GM12865 (cell line): ENCODE measurements around the gene CCNF.

Source experiments
- DNase-seq: peaks from one replicate; pipeline ENCODE4 v3.0.0; 2010; ENCODE audit warnings: low read depth
- H3K4me3 ChIP-seq: 2 replicates; pipeline ENCODE4 v1.5.1; 2011; ENCODE audit warnings: mild to moderate bottlenecking, low read depth, low read length, control low read depth
- TF ChIP-seq, protein P1 (sequence below): IDR thresholded peaks from 2 replicates; pipeline ENCODE4 v1.5.1; 2011; ENCODE audit warnings: low read length, control low read depth, low read depth, inconsistent platforms; ENCODE audit not compliant: insufficient read depth; ENCODE audit errors: missing control alignments

The CCNF gene

DNA sequence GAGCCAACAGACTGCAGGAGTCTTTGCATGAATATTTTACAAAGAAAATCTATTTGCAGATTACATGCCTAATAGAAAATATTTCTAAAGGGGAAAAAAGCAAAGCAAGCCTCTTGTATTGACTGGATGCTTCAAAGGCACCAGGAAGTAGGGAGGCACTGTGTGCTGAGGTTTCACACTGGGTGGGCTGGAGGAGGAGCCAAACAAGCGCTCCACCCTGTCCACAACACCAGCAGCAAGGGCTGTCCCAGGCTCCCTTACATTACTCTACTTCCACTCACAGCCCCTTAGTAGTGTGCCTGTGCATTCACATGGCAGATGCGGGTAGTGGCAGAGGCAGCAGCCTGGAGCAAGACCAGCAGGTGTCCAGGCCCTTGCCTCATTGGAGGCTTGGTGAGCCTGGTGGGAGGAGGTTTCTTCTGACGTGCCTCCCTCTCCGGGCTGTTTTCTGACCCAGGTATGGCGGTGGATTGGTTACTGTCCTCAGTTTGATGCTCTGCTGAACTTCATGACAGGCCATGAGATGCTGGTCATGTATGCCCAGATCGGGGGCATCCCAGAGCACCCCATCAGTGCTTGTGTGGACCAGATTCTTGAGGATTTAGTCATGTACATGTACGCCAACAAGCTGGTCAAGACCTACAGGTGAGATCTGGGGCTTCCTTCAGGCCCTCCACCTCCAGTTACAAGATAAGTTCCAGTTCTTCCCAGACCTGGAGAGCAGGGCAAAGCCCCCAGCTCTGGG, 7.0 kb upstream of the CCNF start:
- no peak overlapping the region for H3K4me3 ChIP-seq
- TF ChIP-seq, protein P1, sequence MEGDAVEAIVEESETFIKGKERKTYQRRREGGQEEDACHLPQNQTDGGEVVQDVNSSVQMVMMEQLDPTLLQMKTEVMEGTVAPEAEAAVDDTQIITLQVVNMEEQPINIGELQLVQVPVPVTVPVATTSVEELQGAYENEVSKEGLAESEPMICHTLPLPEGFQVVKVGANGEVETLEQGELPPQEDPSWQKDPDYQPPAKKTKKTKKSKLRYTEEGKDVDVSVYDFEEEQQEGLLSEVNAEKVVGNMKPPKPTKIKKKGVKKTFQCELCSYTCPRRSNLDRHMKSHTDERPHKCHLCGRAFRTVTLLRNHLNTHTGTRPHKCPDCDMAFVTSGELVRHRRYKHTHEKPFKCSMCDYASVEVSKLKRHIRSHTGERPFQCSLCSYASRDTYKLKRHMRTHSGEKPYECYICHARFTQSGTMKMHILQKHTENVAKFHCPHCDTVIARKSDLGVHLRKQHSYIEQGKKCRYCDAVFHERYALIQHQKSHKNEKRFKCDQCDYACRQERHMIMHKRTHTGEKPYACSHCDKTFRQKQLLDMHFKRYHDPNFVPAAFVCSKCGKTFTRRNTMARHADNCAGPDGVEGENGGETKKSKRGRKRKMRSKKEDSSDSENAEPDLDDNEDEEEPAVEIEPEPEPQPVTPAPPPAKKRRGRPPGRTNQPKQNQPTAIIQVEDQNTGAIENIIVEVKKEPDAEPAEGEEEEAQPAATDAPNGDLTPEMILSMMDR = no peak
- DNase-seq = no peak

DNA sequence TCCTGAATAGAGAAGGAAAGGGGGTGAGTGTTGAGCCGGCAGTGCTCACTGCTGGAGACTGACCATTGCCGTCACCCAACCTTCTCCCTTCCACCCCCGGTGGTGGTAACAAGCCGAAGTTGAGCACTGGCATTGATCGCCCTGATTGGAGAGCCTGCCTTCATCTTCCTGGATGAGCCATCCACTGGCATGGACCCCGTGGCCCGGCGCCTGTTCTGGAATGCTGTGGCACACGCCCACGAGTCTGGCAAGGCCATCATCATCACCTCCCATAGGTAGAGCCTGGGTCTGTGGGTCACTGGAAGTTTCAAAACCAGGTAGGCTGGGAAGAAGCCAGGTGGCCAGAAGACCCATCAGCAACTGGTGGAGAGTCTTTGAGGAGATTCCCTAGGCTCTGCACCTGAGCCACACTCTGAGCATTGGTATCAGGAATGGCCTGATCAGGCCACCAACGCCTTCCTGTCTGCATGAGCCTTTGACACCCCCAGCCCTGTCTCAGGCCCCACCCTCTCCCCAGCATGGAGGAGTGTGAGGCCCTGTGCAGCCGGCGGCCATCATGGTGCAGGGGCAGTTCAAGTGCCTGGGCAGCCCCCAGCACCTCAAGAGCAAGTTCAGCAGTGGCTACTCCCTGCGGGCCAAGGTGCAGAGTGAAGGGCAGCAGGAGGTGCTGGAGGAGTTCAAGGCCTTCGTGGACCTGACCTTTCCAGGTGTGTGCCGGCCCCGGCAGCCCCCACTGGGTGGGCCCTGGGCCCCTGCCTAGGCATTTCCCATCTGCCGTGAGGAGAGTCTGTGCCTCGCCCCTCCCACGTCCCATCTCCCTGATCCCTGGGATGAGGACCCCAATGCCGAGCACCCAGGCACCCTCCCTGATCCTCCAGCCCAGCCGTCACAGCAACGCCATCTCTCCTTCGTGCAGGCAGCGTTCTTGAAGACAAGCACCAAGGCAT, 4.9 kb upstream of the CCNF start:
- H3K4me3 ChIP-seq = no peak overlapping the region
- DNase-seq = no peak

DNA sequence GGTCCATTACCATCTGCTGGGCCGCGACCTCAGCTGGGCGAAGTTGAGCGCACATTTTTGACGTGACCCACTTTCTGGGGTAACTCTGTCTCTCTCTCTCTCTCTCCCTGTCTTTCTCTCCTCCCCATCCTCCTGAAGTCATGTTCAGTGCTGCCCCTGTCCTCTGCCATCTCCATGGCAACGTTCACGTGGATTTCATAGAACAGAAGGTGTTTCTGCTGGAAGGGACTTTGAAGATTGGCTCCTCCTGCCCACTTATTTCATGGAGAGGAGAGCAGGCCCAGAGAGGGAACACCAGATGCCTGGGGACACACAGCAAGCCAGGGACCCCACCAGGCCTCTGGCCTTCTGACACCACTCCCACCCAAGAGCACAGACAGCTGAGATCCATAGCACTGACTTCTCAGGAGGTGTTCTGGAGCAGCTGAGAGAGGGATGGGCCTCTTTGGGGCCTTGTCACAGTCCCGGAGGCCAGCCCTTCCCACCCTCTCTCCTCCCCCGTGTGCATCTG, 4.2 kb upstream of the CCNF start:
- TF ChIP-seq, protein P1 = no peak
- no peak for DNase-seq
- H3K4me3 ChIP-seq = no peak overlapping the region

More for the DNA sequence above, 4.9 kb upstream of the CCNF start:
- TF ChIP-seq, protein P1 = no peak

DNA sequence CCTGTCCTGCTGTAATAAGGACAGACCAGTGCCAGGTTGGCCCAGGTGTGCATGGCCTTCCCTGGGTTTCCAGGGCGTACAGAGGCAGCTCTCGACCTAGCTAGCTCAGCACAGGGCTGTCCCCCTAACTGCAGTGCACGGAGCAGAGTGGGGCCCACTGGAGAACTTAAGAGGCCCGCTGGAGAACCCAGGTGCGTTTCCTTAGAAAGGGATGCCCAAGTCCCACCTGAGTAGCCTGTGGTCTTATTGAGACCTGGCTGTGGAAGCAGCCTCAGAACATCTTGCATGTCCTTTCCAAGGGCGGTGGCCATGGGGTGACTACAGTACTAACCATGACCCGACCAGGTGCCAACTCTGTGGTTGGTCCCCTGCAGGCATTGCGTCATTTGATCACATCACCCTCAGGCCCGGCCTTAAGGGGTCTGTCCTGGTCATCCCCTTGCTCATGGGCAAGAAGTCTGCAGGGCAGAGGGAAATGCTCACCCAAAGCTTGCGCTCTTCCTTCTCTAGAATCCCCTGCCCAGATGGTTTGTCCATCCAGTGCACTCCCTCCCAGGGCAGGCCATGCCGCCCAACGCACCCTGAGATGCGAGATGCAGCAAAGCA, 3.3 kb upstream of the CCNF start:
- DNase-seq = no peak
- TF ChIP-seq, protein P1 = no peak
- H3K4me3 ChIP-seq = no peak overlapping the region

DNA sequence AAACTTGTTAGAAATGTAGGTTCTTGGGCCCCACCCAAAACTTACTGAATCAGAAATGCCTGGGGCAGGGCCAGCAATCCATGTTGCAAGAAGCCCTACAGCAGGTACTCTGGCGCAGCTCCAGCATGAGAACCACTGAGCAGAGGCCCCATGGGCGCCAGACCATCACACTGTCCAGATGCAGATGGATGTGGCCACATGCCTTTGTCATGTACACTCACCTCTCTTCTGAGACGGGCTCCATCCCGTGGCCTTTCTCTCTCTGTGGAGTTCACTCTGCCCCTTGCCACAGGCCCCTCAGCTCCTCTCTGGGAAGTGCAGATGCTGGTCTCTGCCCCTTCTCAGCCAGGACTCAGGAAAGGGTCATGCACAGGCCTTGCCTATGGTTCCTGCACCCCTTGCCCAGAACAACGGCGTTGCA, 2.3 kb upstream of the CCNF start:
- DNase-seq = no peak
- no peak overlapping the region for H3K4me3 ChIP-seq
- TF ChIP-seq, protein P1 = no peak

DNA sequence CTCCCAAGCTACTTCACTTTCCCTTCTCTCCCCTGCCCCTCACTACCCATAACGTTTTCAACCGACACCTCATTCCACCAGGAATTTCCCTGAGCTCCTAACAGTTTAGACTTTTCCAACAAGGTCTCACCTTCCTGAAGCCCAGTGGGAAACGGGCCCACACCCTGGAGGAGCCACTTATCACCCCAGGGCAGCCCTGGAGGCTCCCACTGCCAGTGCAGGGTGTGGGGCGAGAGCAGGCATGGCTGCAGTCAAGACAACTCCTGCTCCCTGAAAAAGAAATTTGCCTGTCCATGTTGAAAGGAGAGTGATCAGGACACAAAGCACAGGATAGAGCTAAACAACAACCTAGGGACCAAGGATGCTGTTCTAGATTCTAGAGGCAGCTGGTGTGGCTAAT, 1.7 kb upstream of the CCNF start:
- DNase-seq = no peak
- H3K4me3 ChIP-seq = no peak overlapping the region
- TF ChIP-seq, protein P1 = no peak
